Gastroesophageal sphincter (tissue), 3 donors: ENCODE results near the gene ADGRD1.

Experiments
- CTCF ChIP-seq, 4 experiments: fragments of 200-600 bp in 2 of 4; fragments of 450-650 bp in 2 of 4; sonication (generic) in 1 of 4; IDR thresholded peaks; one replicate each; pipeline ENCODE4 v1.5.1; 2017 to 2019; ENCODE audit warnings: antibody characterized with exemption in 4 of 4, mild to moderate bottlenecking in 2 of 4, moderate library complexity in 2 of 4
- POLR2A ChIP-seq, 2 donors: fragments of 450-650 bp; IDR thresholded peaks; one replicate each; pipeline ENCODE4 v1.6.1; 2017; ENCODE audit warnings: antibody characterized with exemption in 2 of 2, mild to moderate bottlenecking in 2 of 2, moderate library complexity in 1 of 2
- POLR2AphosphoS5 ChIP-seq: sonication (generic); formaldehyde crosslinking; IDR thresholded peaks from one replicate; pipeline ENCODE4 v1.6.1; 2017; ENCODE audit warnings: antibody characterized with exemption

- no peak for TF ChIP-seq CTCF (IDR thresholded peaks at IDR 0.05)
- TF ChIP-seq POLR2AphosphoS5 = no peak
- TF ChIP-seq POLR2A (IDR thresholded peaks at IDR 0.05) = no peak
Observed at GRCh38 chr12:131088701-131089530, 135.2 kb downstream of the ADGRD1 start.
